SKM-1 (cell line): ENCODE measurements around the gene HRH3.

ENCODE experiments used
- DNase-seq: peaks from one replicate; lab custom pipeline; 2025; ENCODE audit not compliant: unreplicated experiment; lab: John Stamatoyannopoulos, UW

Gene HRH3

GRCh38 chr20:62201173-62202082, 18.6 kb downstream of the HRH3 start:
- DNase-seq, result no peak

GRCh38 chr20:62200491-62201172, 19.4 kb downstream of the HRH3 start:
- DNase-seq, result no peak

- DNase-seq, result no peak
These were observed 21.1 kb downstream of the HRH3 start for GRCh38 chr20:62198931-62199330.

- no peak for DNase-seq
These were observed 21.6 kb downstream of the HRH3 start for GRCh38 chr20:62198496-62198895.

- DNase-seq, result no peak
These were observed 22.3 kb downstream of the HRH3 start for GRCh38 chr20:62197801-62198200.

GRCh38 chr20:62197311-62197710, 22.8 kb downstream of the HRH3 start:
- DNase-seq, result no peak

- no peak for DNase-seq
These were observed 23.8 kb downstream of the HRH3 start for GRCh38 chr20:62196286-62196685.

- DNase-seq, result no peak
These were observed 24.3 kb downstream of the HRH3 start for GRCh38 chr20:62195736-62196135.

- no peak for DNase-seq
These were observed 25.0 kb downstream of the HRH3 start for GRCh38 chr20:62195075-62195405.

GRCh38 chr20:62193079-62194025, 26.7 kb downstream of the HRH3 start:
- DNase-seq, result no peak

- no peak for DNase-seq
These were observed 27.4 kb downstream of the HRH3 start for GRCh38 chr20:62192635-62193034.

- DNase-seq, result no peak
These were observed 28.1 kb downstream of the HRH3 start for GRCh38 chr20:62191781-62192559.

- no peak for DNase-seq
These were observed 29.3 kb downstream of the HRH3 start for GRCh38 chr20:62190639-62191411.

GRCh38 chr20:62186887-62187866, 32.9 kb downstream of the HRH3 start:
- DNase-seq, result no peak

GRCh38 chr20:62186096-62186426, 34.0 kb downstream of the HRH3 start:
- no peak for DNase-seq

GRCh38 chr20:62183426-62184142, 36.5 kb downstream of the HRH3 start:
- DNase-seq, result no peak

GRCh38 chr20:62182469-62183425, 37.3 kb downstream of the HRH3 start, which contains the start of gene MTG2:
MTG2 (plus strand) TSS chr20:62183028; CDS start chr20:62193421, 10,393 bp downstream.
- peak; percentile 92 for DNase-seq
